HG03432 (cell line): ENCODE data around the gene SLIT3.

ENCODE experiments used
- ATAC-seq: cut with Tn5 transposase; IDR thresholded peaks from one replicate; pipeline ENCODE4 v1.9.1; 2021; ENCODE audit warnings: mild to moderate bottlenecking, moderate library complexity; ENCODE audit not compliant: unreplicated experiment

The SLIT3 gene

GRCh38 chr5:168847511-168848073, 453.3 kb downstream of the SLIT3 start:
- ATAC-seq: no peak

GRCh38 chr5:168844922-168845296, 456.0 kb downstream of the SLIT3 start:
- ATAC-seq: no peak

GRCh38 chr5:168844016-168844921, 456.7 kb downstream of the SLIT3 start:
- ATAC-seq: no peak

GRCh38 chr5:168843277-168844015, 457.5 kb downstream of the SLIT3 start:
- ATAC-seq: no peak

- no peak for ATAC-seq
Observed at GRCh38 chr5:168842571-168843205, 458.3 kb downstream of the SLIT3 start.

GRCh38 chr5:168837852-168838251, 463.1 kb downstream of the SLIT3 start:
- no peak for ATAC-seq

GRCh38 chr5:168836603-168837231, 464.2 kb downstream of the SLIT3 start:
- no peak for ATAC-seq

GRCh38 chr5:168833936-168834335, 467.0 kb downstream of the SLIT3 start:
- no peak for ATAC-seq

GRCh38 chr5:168833383-168833782, 467.6 kb downstream of the SLIT3 start:
- no peak for ATAC-seq

- no peak for ATAC-seq
Observed at GRCh38 chr5:168832308-168832707, 468.6 kb downstream of the SLIT3 start.

GRCh38 chr5:168831383-168831782, 469.6 kb downstream of the SLIT3 start:
- no peak for ATAC-seq

- no peak for ATAC-seq
Observed at GRCh38 chr5:168830833-168831232, 470.1 kb downstream of the SLIT3 start.

GRCh38 chr5:168829922-168830417, 471.0 kb downstream of the SLIT3 start:
- ATAC-seq: no peak

GRCh38 chr5:168829044-168829443, 471.9 kb downstream of the SLIT3 start:
- no peak for ATAC-seq

- ATAC-seq: no peak
Observed at GRCh38 chr5:168827636-168828035, 473.3 kb downstream of the SLIT3 start.

GRCh38 chr5:168826246-168826725, 474.7 kb downstream of the SLIT3 start:
- ATAC-seq: no peak

GRCh38 chr5:168822745-168823281, 478.1 kb downstream of the SLIT3 start:
- ATAC-seq: peak; percentile 42

- peak; percentile 69 for ATAC-seq
Observed at GRCh38 chr5:168822248-168822744, 478.6 kb downstream of the SLIT3 start.

- ATAC-seq: no peak
Observed at GRCh38 chr5:168820874-168821273, 480.1 kb downstream of the SLIT3 start.
